Hepatocyte (in vitro differentiated cells): ENCODE results near the gene PIEZO1. TPM values are rescaled to one million over a fixed set of nuclear protein-coding genes. Genes with fewer than 3 reads are reported as not detected.

Experiments
- DNase-seq: peaks from one replicate; pipeline ENCODE4 v3.0.0-alpha.2; 2016; ENCODE audit warnings: low spot score
- H2AFZ ChIP-seq: fragments of 200-600 bp; sonication (generic); 2 replicates; pipeline ENCODE4 v1.6.0; 2016; ENCODE audit warnings: antibody characterized with exemption, mild to moderate bottlenecking
- H3K27ac ChIP-seq: fragments of 200-600 bp; sonication (generic); 2 replicates; pipeline ENCODE4 v1.5.1; 2016; ENCODE audit warnings: mild to moderate bottlenecking
- H3K27me3 ChIP-seq: fragments of 200-600 bp; sonication (generic); 2 replicates; pipeline ENCODE4 v1.6.1; 2016
- H3K36me3 ChIP-seq: fragments of 200-600 bp; sonication (generic); replicated peaks from 2 replicates; pipeline ENCODE4 v1.5.1; 2016; ENCODE audit warnings: low read depth; ENCODE audit not compliant: insufficient read depth
- H3K4me1 ChIP-seq: fragments of 200-600 bp; sonication (generic); 2 replicates; pipeline ENCODE4 v1.5.1; 2016; ENCODE audit warnings: mild to moderate bottlenecking, moderate library complexity; ENCODE audit not compliant: insufficient read depth
- H3K4me2 ChIP-seq: fragments of 200-600 bp; sonication (generic); 2 replicates; pipeline ENCODE4 v1.6.0; 2016
- H3K4me3 ChIP-seq: fragments of 200-600 bp; sonication (generic); 2 replicates; pipeline ENCODE4 v1.5.1; 2016; ENCODE audit warnings: mild to moderate bottlenecking
- H3K79me2 ChIP-seq: fragments of 200-600 bp; sonication (generic); 2 replicates; pipeline ENCODE4 v1.6.0; 2017; ENCODE audit warnings: mild to moderate bottlenecking
- H3K9me2 ChIP-seq: fragments of 200-600 bp; sonication (generic); replicated peaks from 2 replicates; pipeline ENCODE4 v1.6.0; 2017; ENCODE audit warnings: mild to moderate bottlenecking; ENCODE audit not compliant: insufficient read depth
- H3K9me3 ChIP-seq: fragments of 200-600 bp; sonication (generic); 2 replicates; pipeline ENCODE4 v1.5.1; 2016; ENCODE audit warnings: low read depth, mild to moderate bottlenecking
- H4K20me1 ChIP-seq: fragments of 200-600 bp; sonication (generic); 2 replicates; pipeline ENCODE4 v1.6.0; 2016; ENCODE audit warnings: mild to moderate bottlenecking; ENCODE audit not compliant: insufficient read depth, poor library complexity, severe bottlenecking
- EZH2 ChIP-seq: fragments of 200-600 bp; sonication (generic); IDR thresholded peaks from 2 replicates; pipeline ENCODE4 v1.6.1; 2016; ENCODE audit warnings: antibody characterized with exemption, mild to moderate bottlenecking, borderline replicate concordance
- EZH2phosphoT487 ChIP-seq: fragments of 200-600 bp; sonication (generic); IDR thresholded peaks from one replicate; pipeline ENCODE4 v1.6.1; 2018; ENCODE audit warnings: antibody characterized with exemption, mild to moderate bottlenecking, low read depth, moderate library complexity; ENCODE audit not compliant: unreplicated experiment, severe bottlenecking
- WGBS: methylation state at CpG from one replicate; pipeline ENCODE4 v1.1.6; 2016; ENCODE audit warnings: low lambda C conversion rate; ENCODE audit errors: missing lambda C conversion rate; 5-methylcytosine and 5-hydroxymethylcytosine counted together
- polyA plus RNA-seq: library from polyadenylated mRNA; unstranded; fragments of >200 nt; fragmentation: Nextera tagmentation; extraction: Ambion mirVana; gene quantifications from 2 replicates; pipeline ENCODE4 v1.2.1, GENCODE V29; 2016
- total RNA-seq: library from RNA; depleted of rRNA; stranded (reverse); fragments of >200 nt; gene quantifications from 2 replicates; pipeline ENCODE4 v1.2.3, GENCODE V29; 2014
- TF ChIP-seq, protein P1 (sequence below): fragments of 200-600 bp; sonication (generic); IDR thresholded peaks from 2 replicates; pipeline ENCODE4 v1.5.1; 2016; ENCODE audit warnings: antibody characterized with exemption, mild to moderate bottlenecking; ENCODE audit not compliant: poor library complexity

PIEZO1 gene
- total and polyA plus RNA-seq, 2 experiments from 2014 or later = 70.6 to 77.0 TPM

DNA sequence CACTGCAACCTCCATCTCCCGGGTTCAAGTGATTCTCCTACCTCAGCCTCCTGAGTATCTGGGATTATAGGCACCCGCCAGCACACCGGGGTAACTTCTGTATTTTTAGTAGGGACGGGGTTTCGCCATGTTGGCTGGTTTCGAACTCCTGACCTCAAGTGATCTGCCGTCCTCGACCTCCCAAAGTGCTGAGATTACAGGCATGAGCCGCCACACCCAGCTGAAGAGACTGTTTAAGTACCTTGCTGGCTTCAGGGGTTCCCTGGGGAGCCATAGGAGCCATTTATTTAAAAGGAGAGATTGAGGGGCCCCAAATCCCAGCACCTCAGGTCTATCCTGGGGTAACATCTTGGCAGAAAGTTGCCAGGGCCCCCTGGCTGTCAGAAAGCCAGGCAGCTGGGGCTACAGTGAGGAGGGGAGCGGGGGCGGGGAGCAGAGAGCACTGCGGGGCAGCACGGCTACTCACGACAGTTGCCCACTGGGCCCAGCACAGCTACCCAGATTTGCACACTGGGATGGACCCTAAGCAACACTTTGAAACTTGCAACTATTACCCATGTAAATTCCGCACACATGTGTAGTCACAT, 100.4 kb downstream of the PIEZO1 start:
- TF ChIP-seq, protein P1, sequence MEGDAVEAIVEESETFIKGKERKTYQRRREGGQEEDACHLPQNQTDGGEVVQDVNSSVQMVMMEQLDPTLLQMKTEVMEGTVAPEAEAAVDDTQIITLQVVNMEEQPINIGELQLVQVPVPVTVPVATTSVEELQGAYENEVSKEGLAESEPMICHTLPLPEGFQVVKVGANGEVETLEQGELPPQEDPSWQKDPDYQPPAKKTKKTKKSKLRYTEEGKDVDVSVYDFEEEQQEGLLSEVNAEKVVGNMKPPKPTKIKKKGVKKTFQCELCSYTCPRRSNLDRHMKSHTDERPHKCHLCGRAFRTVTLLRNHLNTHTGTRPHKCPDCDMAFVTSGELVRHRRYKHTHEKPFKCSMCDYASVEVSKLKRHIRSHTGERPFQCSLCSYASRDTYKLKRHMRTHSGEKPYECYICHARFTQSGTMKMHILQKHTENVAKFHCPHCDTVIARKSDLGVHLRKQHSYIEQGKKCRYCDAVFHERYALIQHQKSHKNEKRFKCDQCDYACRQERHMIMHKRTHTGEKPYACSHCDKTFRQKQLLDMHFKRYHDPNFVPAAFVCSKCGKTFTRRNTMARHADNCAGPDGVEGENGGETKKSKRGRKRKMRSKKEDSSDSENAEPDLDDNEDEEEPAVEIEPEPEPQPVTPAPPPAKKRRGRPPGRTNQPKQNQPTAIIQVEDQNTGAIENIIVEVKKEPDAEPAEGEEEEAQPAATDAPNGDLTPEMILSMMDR = no peak
- TF ChIP-seq EZH2phosphoT487 (no peak), EZH2 (no peak)
- Histone ChIP-seq H3K4me3 (no peak overlapping the region), H3K9me3 (no peaks in the 10 kb centered on the region), H3K27me3 (peaks cover 3% of the 10 kb centered on the region), H4K20me1 (no peaks in the 10 kb centered on the region), H3K9me2 (no peaks in the 10 kb centered on the region), H3K36me3 (no peaks in the 10 kb centered on the region), H3K4me2 (peak overlapping the region; percentile 100), H3K79me2 (no peaks in the 10 kb centered on the region), H3K27ac (no peak overlapping the region), H2AFZ (no peak overlapping the region), H3K4me1 (peaks cover 20% of the 10 kb centered on the region)
- DNase-seq = no peak
- WGBS = 82% methylated on average over 15 of the region's 15 CpGs

DNA sequence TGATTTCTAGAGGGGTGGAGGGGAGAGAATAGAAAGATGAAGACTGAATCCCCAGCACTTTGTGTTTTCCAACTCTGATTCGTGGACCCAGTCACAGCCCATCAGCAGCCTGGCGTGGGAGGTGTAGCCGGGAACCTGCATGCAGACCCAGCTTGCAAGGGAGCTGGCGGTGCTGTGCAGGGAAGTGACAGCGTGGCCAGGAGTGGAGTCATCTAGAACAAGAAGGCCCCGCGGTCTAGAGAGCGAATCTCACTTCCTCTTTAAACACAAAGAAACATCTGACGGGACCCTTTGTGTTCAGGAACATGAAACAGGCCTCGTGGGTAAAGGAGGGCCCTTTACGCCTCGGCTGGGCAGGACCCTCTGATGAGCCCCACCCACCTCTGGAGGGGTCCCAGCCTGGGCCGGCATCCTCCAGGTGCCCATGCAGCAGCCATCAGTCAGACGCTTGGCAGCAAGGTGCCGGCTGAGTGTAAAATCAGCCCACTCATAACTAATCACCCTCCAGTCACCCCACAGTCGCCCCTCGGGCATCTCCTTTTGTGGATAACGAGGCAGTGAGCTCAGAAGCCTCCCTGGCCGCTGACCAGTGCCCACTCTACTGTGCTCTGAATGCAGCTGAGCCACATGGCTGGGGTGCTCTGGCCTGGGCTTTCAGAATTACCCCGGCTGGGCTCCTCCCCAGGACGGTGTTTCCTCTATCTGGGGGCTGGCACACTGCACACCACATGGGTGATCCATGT, 103.1 kb downstream of the PIEZO1 start:
- 80% methylated on average over 21 of the region's 21 CpGs for WGBS
- TF ChIP-seq EZH2 (no peak), EZH2phosphoT487 (no peak)
- TF ChIP-seq, protein P1 = no peak
- Histone ChIP-seq H3K27me3 (peaks cover 3% of the 10 kb centered on the region), H3K9me2 (no peaks in the 10 kb centered on the region), H2AFZ (no peak overlapping the region), H3K4me3 (no peak overlapping the region), H3K27ac (no peak overlapping the region), H3K4me2 (no peak overlapping the region), H3K36me3 (no peaks in the 10 kb centered on the region), H3K9me3 (no peaks in the 10 kb centered on the region), H4K20me1 (no peaks in the 10 kb centered on the region), H3K79me2 (no peaks in the 10 kb centered on the region), H3K4me1 (peaks cover 4% of the 10 kb centered on the region)
- no peak for DNase-seq

DNA sequence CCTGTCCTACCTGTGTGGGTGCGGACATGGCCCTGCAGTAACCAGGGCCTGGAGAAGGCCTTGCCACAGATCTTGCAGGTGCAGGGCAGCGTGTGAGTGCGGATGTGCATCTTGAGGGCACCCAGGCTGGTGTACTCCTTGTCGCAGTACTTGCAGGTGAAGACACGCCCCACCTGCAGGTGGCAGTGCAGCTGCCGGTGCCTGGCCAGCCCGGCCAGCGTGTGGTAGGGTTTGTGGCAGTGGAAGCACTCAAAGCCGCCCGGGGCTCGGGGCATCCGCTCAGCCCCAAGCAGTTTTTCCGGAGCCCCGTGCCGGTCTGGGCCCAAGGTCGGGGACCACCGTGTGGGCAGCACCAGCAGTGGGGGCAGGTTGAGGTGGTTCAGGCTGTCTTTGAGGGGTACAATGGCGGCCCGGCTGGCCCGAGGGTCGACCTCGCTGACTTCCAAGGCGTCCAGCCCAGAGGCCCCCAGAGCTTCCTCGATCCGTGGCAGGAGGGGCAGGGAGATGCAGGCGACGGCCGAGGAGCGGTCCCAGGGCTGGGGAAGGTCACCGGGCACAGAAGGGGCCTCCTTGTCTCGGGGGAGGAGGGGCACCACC, 103.8 kb downstream of the PIEZO1 start:
- Histone ChIP-seq H3K9me3 (no peaks in the 10 kb centered on the region), H3K27ac (no peak overlapping the region), H3K4me3 (no peak overlapping the region), H3K9me2 (no peaks in the 10 kb centered on the region), H4K20me1 (no peaks in the 10 kb centered on the region), H3K4me2 (no peak overlapping the region), H3K4me1 (no peaks in the 10 kb centered on the region), H2AFZ (no peak overlapping the region), H3K27me3 (peaks cover 3% of the 10 kb centered on the region), H3K79me2 (no peaks in the 10 kb centered on the region), H3K36me3 (no peaks in the 10 kb centered on the region)
- no peak for DNase-seq
- TF ChIP-seq EZH2 (no peak), EZH2phosphoT487 (no peak)
- TF ChIP-seq, protein P1 = peak; percentile 12
- WGBS = 76% methylated on average over 27 of the region's 31 CpGs
